GM12878 (cell line): ENCODE results near the gene PLCB2. TPM values are rescaled to one million over a fixed set of nuclear protein-coding genes. Genes with fewer than 3 reads are reported as not detected.

ENCODE experiments used
- ATAC-seq: fragments of 200-7000 bp; cut with Tn5 transposase; 3 replicates; pipeline ENCODE4 v1.9.1; 2020; ENCODE audit warnings: mild to moderate bottlenecking, moderate library complexity
- BruUV-seq: library from RNA; stranded (reverse); fragments of 400-500 nt; replicated peaks from 2 replicates; lab custom pipeline; 2021; lab: Mats Ljungman, UMichigan
- CTCF ChIA-PET: fragments of 300-600 bp; sonication (Branson Sonifier 250); formaldehyde crosslinking; extraction: SDS; loops from one replicate; lab custom pipeline; 2021; ENCODE audit warnings: inconsistent platforms; lab: Yijun Ruan, JAX
- POLR2A ChIA-PET: fragments of 350-600 bp; formaldehyde crosslinking; extraction: SDS; loops from one replicate; lab custom pipeline; 2021; ENCODE audit warnings: inconsistent platforms; lab: Charles Lee
- RAD21 ChIA-PET: fragments of 300-600 bp; sonication (Branson Sonifier 250); formaldehyde crosslinking; loops from one replicate; lab custom pipeline; 2023; ENCODE audit warnings: antibody characterized with exemption; ENCODE audit not compliant: unreplicated experiment; lab: Charles Lee
- SMC1A ChIA-PET: fragments of 300-600 bp; sonication (Branson Sonifier 250); formaldehyde crosslinking; loops from one replicate; lab custom pipeline; 2023; ENCODE audit not compliant: unreplicated experiment, uncharacterized antibody; lab: Charles Lee
- DNase-seq: peaks from one replicate; pipeline ENCODE4 v3.0.0-alpha.2; 2011; ENCODE audit warnings: low read depth, low spot score
- FAIRE-seq: peaks from 3 replicates; lab custom pipeline; 2011; peaks lifted over from hg19 to GRCh38; lab: Jason Lieb, UNC
- H2AFZ ChIP-seq: 2 replicates; pipeline ENCODE4 v1.6.0; 2011; ENCODE audit warnings: low read depth, low read length, control low read depth; ENCODE audit not compliant: control insufficient read depth
- H3K27ac ChIP-seq: 2 replicates; pipeline ENCODE4 v1.5.1; 2011; ENCODE audit warnings: control low read depth; ENCODE audit not compliant: control insufficient read depth, insufficient read depth
- H3K27me3 ChIP-seq, 2 experiments: replicated peaks in 1 of 2; 2 replicates each; pipeline versions ENCODE4 v1.6.0 to v1.6.1; 2011; ENCODE audit warnings: low read length in 1 of 2; ENCODE audit not compliant: control insufficient read depth in 2 of 2, insufficient read depth in 2 of 2
- H3K36me3 ChIP-seq, 2 experiments: 2 replicates each; pipeline ENCODE4 v1.5.1; 2011; ENCODE audit warnings: low read length in 1 of 2; ENCODE audit not compliant: control insufficient read depth in 2 of 2, insufficient read depth in 2 of 2
- H3K4me1 ChIP-seq: 2 replicates; pipeline ENCODE4 v1.6.1; 2011; ENCODE audit warnings: mild to moderate bottlenecking, low read length, moderate library complexity, mixed read lengths; ENCODE audit not compliant: control insufficient read depth, insufficient read depth
- H3K4me2 ChIP-seq: 2 replicates; pipeline ENCODE4 v1.6.0; 2011; ENCODE audit warnings: control low read depth; ENCODE audit not compliant: control insufficient read depth, insufficient read depth
- H3K4me3 ChIP-seq: fragments of 200-600 bp; sonication (generic); 2 replicates; pipeline ENCODE4 v1.5.1; 2016
- H3K79me2 ChIP-seq: 2 replicates; pipeline ENCODE4 v1.6.0; 2011; ENCODE audit warnings: low read length; ENCODE audit not compliant: control insufficient read depth, insufficient read depth
- H3K9ac ChIP-seq: 2 replicates; pipeline ENCODE4 v1.8.0; 2011; ENCODE audit warnings: low read length, control low read depth, mixed read lengths; ENCODE audit not compliant: control insufficient read depth, insufficient read depth
- H3K9me3 ChIP-seq: replicated peaks from 3 replicates; pipeline ENCODE4 v1.5.1; 2011; ENCODE audit warnings: mild to moderate bottlenecking, low read length; ENCODE audit not compliant: control insufficient read depth, insufficient read depth
- H4K20me1 ChIP-seq: 2 replicates; pipeline ENCODE4 v1.6.0; 2011; ENCODE audit not compliant: control insufficient read depth, insufficient read depth
- ATF3 ChIP-seq: IDR thresholded peaks from 2 replicates; pipeline ENCODE4 v1.6.1; 2011; ENCODE audit warnings: low read depth, mild to moderate bottlenecking, low read length, moderate library complexity, borderline replicate concordance; ENCODE audit errors: extremely low read depth
- FOS ChIP-seq: IDR thresholded peaks from 3 replicates; pipeline ENCODE4 v1.6.1; 2011; ENCODE audit warnings: borderline replicate concordance; ENCODE audit not compliant: insufficient read length; ENCODE audit errors: extremely low read depth
- GATAD2B ChIP-seq: fragments of 450-650 bp; conservative IDR thresholded peaks from 2 replicates; pipeline ENCODE4 v1.6.1; 2017; ENCODE audit warnings: low read depth, mild to moderate bottlenecking, moderate library complexity
- JUND ChIP-seq: IDR thresholded peaks from 2 replicates; pipeline ENCODE4 v1.6.1; 2012; ENCODE audit warnings: low read depth, mild to moderate bottlenecking, low read length, improper control_type of control experiment, moderate library complexity
- NBN ChIP-seq: fragments of 450-650 bp; IDR thresholded peaks from 2 replicates; pipeline ENCODE4 v1.6.1; 2016
- NR2C1 ChIP-seq: fragments of 450-650 bp; IDR thresholded peaks from 2 replicates; pipeline ENCODE4 v1.6.1; 2017; ENCODE audit warnings: antibody characterized with exemption, mild to moderate bottlenecking, moderate library complexity
- RAD21 ChIP-seq: IDR thresholded peaks from 2 replicates; pipeline ENCODE4 v1.6.1; 2011; ENCODE audit warnings: mild to moderate bottlenecking, low read depth, low read length, moderate library complexity; ENCODE audit not compliant: insufficient read depth
- RFX5 ChIP-seq: IDR thresholded peaks from 2 replicates; pipeline ENCODE4 v1.6.1; 2011; ENCODE audit warnings: low read depth, low read length, improper control_type of control experiment
- STAT1 ChIP-seq: fragments of 450-650 bp; conservative IDR thresholded peaks from 2 replicates; pipeline ENCODE4 v1.6.1; 2014; ENCODE audit warnings: antibody characterized with exemption, mild to moderate bottlenecking
- YY1 ChIP-seq: IDR thresholded peaks from 2 replicates; pipeline ENCODE4 v1.6.1; 2011; ENCODE audit warnings: low read depth, mild to moderate bottlenecking, low read length
- ZBTB4 ChIP-seq: fragments of 450-650 bp; formaldehyde crosslinking; IDR thresholded peaks from 2 replicates; pipeline ENCODE4 v1.4.0; 2022; ENCODE audit warnings: mild to moderate bottlenecking, moderate library complexity
- WGBS: methylation state at CpG from one replicate; pipeline ENCODE4 v1.1.6; 2016; ENCODE audit warnings: low lambda C conversion rate; ENCODE audit not compliant: insufficient replicate concordance, insufficient coverage; ENCODE audit errors: missing lambda C conversion rate; 5-methylcytosine and 5-hydroxymethylcytosine counted together
- in situ Hi-C: fragments of 300-500 bp; cut with MboI; formaldehyde crosslinking; loops from 9 replicates; pipeline ENCODE4 v1.14.3; 2018; ENCODE audit warnings: mixed read lengths
- intact Hi-C: fragments of 100-400 bp; cut with micrococcal nuclease; formaldehyde crosslinking; loops from one replicate; pipeline ENCODE4 v1.14.2; 2022; ENCODE audit not compliant: unreplicated experiment
- polyA plus RNA-seq, 11 experiments: library from polyadenylated mRNA; depleted of rRNA in 4 of 11; unstranded in 6 of 11; stranded (reverse) in 5 of 11; fragments of >200 nt; fragmentation: Nextera tagmentation in 4 of 11; fragmentation: Illumina TruSeq in 1 of 11; extraction: Ambion mirVana in 4 of 11; extraction: Trizol in 1 of 11; gene quantifications; 1 replicate in 1 of 11; 2 replicates in 10 of 11; pipeline versions ENCODE4 v1.2.1 to v1.2.3, GENCODE V29; 2011 to 2016; ENCODE audit warnings: inconsistent platforms in 2 of 11, missing spikeins in 2 of 11, low read depth in 1 of 11
- total RNA-seq, 4 experiments: library from RNA; depleted of rRNA in 3 of 4; stranded (reverse); fragments of >200 nt in 3 of 4; fragmentation: Illumina TruSeq in 1 of 4; extraction: Trizol in 1 of 4; gene quantifications; 2 replicates each; pipeline versions ENCODE4 v1.2.1 to v1.2.3, GENCODE V29; 2013 to 2021
- TF ChIP-seq, protein P1 (sequence below): fragments of 450-650 bp; IDR thresholded peaks from 2 replicates; pipeline ENCODE4 v1.6.1; 2017; ENCODE audit warnings: mild to moderate bottlenecking, moderate library complexity

PLCB2 gene
- total and polyA plus RNA-seq, 10 of the 15 experiments (the other 5 are each of a cell fraction or from before 2014, with no cell fraction given) = 1.2 to 39.4 (median 10.7) TPM

GRCh38 chr15:40295877-40296560 is 11.7 kb downstream of the PLCB2 start (continued):
- TF ChIP-seq ZBTB4 (CRISPR knock-in tag) (no peak), NBN (no peak), JUND (no peak), RFX5 (no peak), FOS (no peak), ATF3 (no peak)

GRCh38 chr15:40295297-40295696 is 12.4 kb downstream of the PLCB2 start:
- Histone ChIP-seq H4K20me1 (no peaks in the 10 kb centered on the region), H3K36me3 (no peaks in the 10 kb centered on the region), H3K27ac (no peak overlapping the region), H3K27me3 (no peaks in the 10 kb centered on the region; a peak in 2 of 4 replicates), H3K4me1 (no peaks in the 10 kb centered on the region), H3K4me2 (no peak overlapping the region), H3K9ac (no peak overlapping the region), H3K79me2 (no peaks in the 10 kb centered on the region), H3K4me3 (no peak overlapping the region), H3K9me3 (no peaks in the 10 kb centered on the region), H2AFZ (no peak overlapping the region)
- no TSS peak for BruUV-seq
- WGBS = 5% methylated on average over 1 of the region's 1 CpG
- intact Hi-C loops (no loop called here), in situ Hi-C loops (no loop called here)
- no peak for DNase-seq
- ChIA-PET RAD21 (no interaction called here), POLR2A (interaction anchor here (0.6 kb wide), 1 partner anchor 10 kb away, joined by 4 read pairs; no protein-coding TSS in a partner anchor), SMC1A (no interaction called here), CTCF (interaction anchor here (0.8 to 1.0 kb wide), 2 partner anchors 15 to 18 kb away, joined by 3 to 4 read pairs; no protein-coding TSS in a partner anchor)
- no peak for FAIRE-seq
- no peak for ATAC-seq
- TF ChIP-seq, protein P1, sequence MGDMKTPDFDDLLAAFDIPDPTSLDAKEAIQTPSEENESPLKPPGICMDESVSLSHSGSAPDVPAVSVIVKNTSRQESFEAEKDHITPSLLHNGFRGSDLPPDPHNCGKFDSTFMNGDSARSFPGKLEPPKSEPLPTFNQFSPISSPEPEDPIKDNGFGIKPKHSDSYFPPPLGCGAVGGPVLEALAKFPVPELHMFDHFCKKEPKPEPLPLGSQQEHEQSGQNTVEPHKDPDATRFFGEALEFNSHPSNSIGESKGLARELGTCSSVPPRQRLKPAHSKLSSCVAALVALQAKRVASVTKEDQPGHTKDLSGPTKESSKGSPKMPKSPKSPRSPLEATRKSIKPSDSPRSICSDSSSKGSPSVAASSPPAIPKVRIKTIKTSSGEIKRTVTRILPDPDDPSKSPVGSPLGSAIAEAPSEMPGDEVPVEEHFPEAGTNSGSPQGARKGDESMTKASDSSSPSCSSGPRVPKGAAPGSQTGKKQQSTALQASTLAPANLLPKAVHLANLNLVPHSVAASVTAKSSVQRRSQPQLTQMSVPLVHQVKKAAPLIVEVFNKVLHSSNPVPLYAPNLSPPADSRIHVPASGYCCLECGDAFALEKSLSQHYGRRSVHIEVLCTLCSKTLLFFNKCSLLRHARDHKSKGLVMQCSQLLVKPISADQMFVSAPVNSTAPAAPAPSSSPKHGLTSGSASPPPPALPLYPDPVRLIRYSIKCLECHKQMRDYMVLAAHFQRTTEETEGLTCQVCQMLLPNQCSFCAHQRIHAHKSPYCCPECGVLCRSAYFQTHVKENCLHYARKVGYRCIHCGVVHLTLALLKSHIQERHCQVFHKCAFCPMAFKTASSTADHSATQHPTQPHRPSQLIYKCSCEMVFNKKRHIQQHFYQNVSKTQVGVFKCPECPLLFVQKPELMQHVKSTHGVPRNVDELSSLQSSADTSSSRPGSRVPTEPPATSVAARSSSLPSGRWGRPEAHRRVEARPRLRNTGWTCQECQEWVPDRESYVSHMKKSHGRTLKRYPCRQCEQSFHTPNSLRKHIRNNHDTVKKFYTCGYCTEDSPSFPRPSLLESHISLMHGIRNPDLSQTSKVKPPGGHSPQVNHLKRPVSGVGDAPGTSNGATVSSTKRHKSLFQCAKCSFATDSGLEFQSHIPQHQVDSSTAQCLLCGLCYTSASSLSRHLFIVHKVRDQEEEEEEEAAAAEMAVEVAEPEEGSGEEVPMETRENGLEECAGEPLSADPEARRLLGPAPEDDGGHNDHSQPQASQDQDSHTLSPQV = no peak
- TF ChIP-seq STAT1 (no peak), RAD21 (no peak), GATAD2B (no peak), YY1 (no peak), NR2C1 (no peak)
